ENCODE measurements around the gene CHPT1.

The CHPT1 gene

GRCh38 chr12:101686176-101686575, 11.3 kb upstream of the CHPT1 start:
- peak in 1 of 2 experiments; percentile 48 for DNase-seq

GRCh38 chr12:101690544-101691098, 6.8 kb upstream of the CHPT1 start:
- DNase-seq: no peak

GRCh38 chr12:101691503-101692096, 5.8 kb upstream of the CHPT1 start:
- DNase-seq: no peak

GRCh38 chr12:101694297-101694848, 3.1 kb upstream of the CHPT1 start:
- no peak for DNase-seq

- DNase-seq: no peak
These were observed 2.5 kb upstream of the CHPT1 start for GRCh38 chr12:101694986-101695385.

- DNase-seq: no peak
These were observed 1.7 kb upstream of the CHPT1 start for GRCh38 chr12:101695706-101696105.

GRCh38 chr12:101696251-101697196, 916 bp upstream of the CHPT1 start:
- DNase-seq: peak in 1 of 2 experiments; percentile 59

GRCh38 chr12:101697930-101698799, 725 bp downstream of the CHPT1 start:
- DNase-seq: peak in 1 of 2 experiments; percentile 6

- DNase-seq: no peak
These were observed 1.4 kb downstream of the CHPT1 start for GRCh38 chr12:101698800-101699347.

GRCh38 chr12:101700299-101700820, 2.9 kb downstream of the CHPT1 start:
- DNase-seq: no peak

GRCh38 chr12:101703487-101703886, 6.0 kb downstream of the CHPT1 start:
- no peak for DNase-seq

- no peak for DNase-seq
These were observed 9.0 kb downstream of the CHPT1 start for GRCh38 chr12:101706403-101706802.

- no peak for DNase-seq
These were observed 9.8 kb downstream of the CHPT1 start for GRCh38 chr12:101707131-101707782.

- DNase-seq: no peak
These were observed 12.8 kb downstream of the CHPT1 start for GRCh38 chr12:101710288-101710687.

- no peak for DNase-seq
These were observed 15.7 kb downstream of the CHPT1 start for GRCh38 chr12:101713059-101713682.

GRCh38 chr12:101713930-101714329, 16.5 kb downstream of the CHPT1 start:
- DNase-seq: no peak

- DNase-seq: no peak
These were observed 17.5 kb downstream of the CHPT1 start for GRCh38 chr12:101714877-101715444.

- DNase-seq: no peak
These were observed 22.1 kb downstream of the CHPT1 start for GRCh38 chr12:101719566-101719965.

GRCh38 chr12:101720118-101720517, 22.7 kb downstream of the CHPT1 start:
- no peak for DNase-seq

- DNase-seq: no peak
These were observed 25.0 kb downstream of the CHPT1 start for GRCh38 chr12:101722392-101722791.

- DNase-seq: no peak
These were observed 29.7 kb downstream of the CHPT1 start for GRCh38 chr12:101727098-101727497.
